ENCODE data around the gene LPAR3.

Gene LPAR3

GRCh38 chr1:84842748-84843231, 50.2 kb downstream of the LPAR3 start:
- ATAC-seq (replicated peaks): no peak
- H3K27me3 Mint-ChIP-seq: peaks cover 9 to 20% of the 10 kb centered on the region in 2 donors
- no peak for DNase-seq
- peaks cover 0 to 5% of the 10 kb centered on the region in 2 donors for H3K4me1 Mint-ChIP-seq
- no peak overlapping the region for H3K27ac Mint-ChIP-seq
- no peaks in the 10 kb centered on the region for H3K36me3 Mint-ChIP-seq
- H3K9me3 Mint-ChIP-seq: no peaks in the 10 kb centered on the region
- H3K4me3 Mint-ChIP-seq: no peak overlapping the region

GRCh38 chr1:84841971-84842370, 51.0 kb downstream of the LPAR3 start:
- Mint-ChIP-seq H3K27me3 (peaks cover 9 to 20% of the 10 kb centered on the region in 2 donors), H3K4me1 (peaks cover 0 to under 1% of the 10 kb centered on the region in 2 donors), H3K27ac (no peak overlapping the region), H3K36me3 (no peaks in the 10 kb centered on the region), H3K9me3 (no peaks in the 10 kb centered on the region), H3K4me3 (no peak overlapping the region)
- ATAC-seq (replicated peaks) (no peak), DNase-seq (no peak)

GRCh38 chr1:84840346-84840745, 52.7 kb downstream of the LPAR3 start:
- ATAC-seq (replicated peaks): no peak
- Mint-ChIP-seq H3K4me1 (no peaks in the 10 kb centered on the region), H3K27ac (no peak overlapping the region), H3K36me3 (no peaks in the 10 kb centered on the region), H3K9me3 (no peaks in the 10 kb centered on the region), H3K4me3 (no peak overlapping the region), H3K27me3 (peaks cover 9 to 20% of the 10 kb centered on the region in 2 donors)
- DNase-seq: no peak

GRCh38 chr1:84839544-84839943, 53.5 kb downstream of the LPAR3 start:
- DNase-seq: no peak
- Mint-ChIP-seq H3K27me3 (peaks cover 9 to 20% of the 10 kb centered on the region in 2 donors), H3K4me3 (no peak overlapping the region), H3K27ac (no peak overlapping the region), H3K4me1 (no peaks in the 10 kb centered on the region), H3K36me3 (no peaks in the 10 kb centered on the region), H3K9me3 (no peaks in the 10 kb centered on the region)
- no peak for ATAC-seq (replicated peaks)

- peaks cover 9 to 10% of the 10 kb centered on the region in 2 donors for H3K27me3 Mint-ChIP-seq
- H3K4me3 Mint-ChIP-seq: no peak overlapping the region
- H3K36me3 Mint-ChIP-seq: no peaks in the 10 kb centered on the region
- no peak overlapping the region for H3K27ac Mint-ChIP-seq
- DNase-seq (no peak), ATAC-seq (replicated peaks) (no peak)
- no peaks in the 10 kb centered on the region for H3K4me1 Mint-ChIP-seq
- no peaks in the 10 kb centered on the region for H3K9me3 Mint-ChIP-seq
These were observed 56.9 kb downstream of the LPAR3 start for GRCh38 chr1:84836145-84836544.

GRCh38 chr1:84835169-84835568, 57.8 kb downstream of the LPAR3 start:
- Mint-ChIP-seq H3K4me1 (no peaks in the 10 kb centered on the region), H3K9me3 (no peaks in the 10 kb centered on the region), H3K4me3 (no peak overlapping the region), H3K27me3 (peaks cover 10 to 14% of the 10 kb centered on the region in 2 donors), H3K27ac (no peak overlapping the region), H3K36me3 (no peaks in the 10 kb centered on the region)
- ATAC-seq (replicated peaks): no peak
- DNase-seq: no peak

- Mint-ChIP-seq H3K4me1 (no peaks in the 10 kb centered on the region), H3K36me3 (no peaks in the 10 kb centered on the region), H3K9me3 (no peaks in the 10 kb centered on the region), H3K4me3 (no peak overlapping the region), H3K27me3 (peaks cover 10 to 15% of the 10 kb centered on the region in 2 donors), H3K27ac (no peak overlapping the region)
- no peak for DNase-seq
- no peak for ATAC-seq (replicated peaks)
These were observed 58.5 kb downstream of the LPAR3 start for GRCh38 chr1:84834419-84835064.

GRCh38 chr1:84833194-84833593, 59.8 kb downstream of the LPAR3 start:
- Mint-ChIP-seq H3K36me3 (no peaks in the 10 kb centered on the region), H3K27me3 (peaks cover under 1 to 5% of the 10 kb centered on the region in 2 donors), H3K4me1 (no peaks in the 10 kb centered on the region), H3K27ac (no peak overlapping the region), H3K9me3 (no peaks in the 10 kb centered on the region), H3K4me3 (no peak overlapping the region)
- no peak for DNase-seq
- no peak for ATAC-seq (replicated peaks)

GRCh38 chr1:84830136-84830535, 62.9 kb downstream of the LPAR3 start:
- peaks cover 0 to 5% of the 10 kb centered on the region in 2 donors for H3K27me3 Mint-ChIP-seq
- no peak overlapping the region for H3K27ac Mint-ChIP-seq
- no peaks in the 10 kb centered on the region for H3K36me3 Mint-ChIP-seq
- H3K9me3 Mint-ChIP-seq: no peaks in the 10 kb centered on the region
- no peak for DNase-seq
- H3K4me3 Mint-ChIP-seq: no peak overlapping the region
- no peak for ATAC-seq (replicated peaks)
- no peaks in the 10 kb centered on the region for H3K4me1 Mint-ChIP-seq

- no peak for DNase-seq
- Mint-ChIP-seq H3K27ac (no peak overlapping the region), H3K36me3 (no peaks in the 10 kb centered on the region), H3K4me1 (no peaks in the 10 kb centered on the region), H3K9me3 (no peaks in the 10 kb centered on the region), H3K4me3 (no peak overlapping the region), H3K27me3 (peaks cover 0 to 5% of the 10 kb centered on the region in 2 donors)
- ATAC-seq (replicated peaks): no peak
These were observed 65.0 kb downstream of the LPAR3 start for GRCh38 chr1:84827976-84828375.

GRCh38 chr1:84827555-84827954, 65.5 kb downstream of the LPAR3 start:
- Mint-ChIP-seq H3K27me3 (peaks cover 0 to 5% of the 10 kb centered on the region in 2 donors), H3K27ac (no peak overlapping the region), H3K36me3 (no peaks in the 10 kb centered on the region), H3K9me3 (no peaks in the 10 kb centered on the region), H3K4me3 (no peak overlapping the region), H3K4me1 (no peaks in the 10 kb centered on the region)
- ATAC-seq (replicated peaks) (no peak), DNase-seq (no peak)

- DNase-seq: no peak
- Mint-ChIP-seq H3K36me3 (no peaks in the 10 kb centered on the region), H3K4me1 (no peaks in the 10 kb centered on the region), H3K27ac (no peak overlapping the region), H3K9me3 (no peaks in the 10 kb centered on the region), H3K4me3 (no peak overlapping the region), H3K27me3 (peaks cover under 1 to 4% of the 10 kb centered on the region in 2 donors)
- no peak for ATAC-seq (replicated peaks)
These were observed 67.8 kb downstream of the LPAR3 start for GRCh38 chr1:84825161-84825560.

- H3K9me3 Mint-ChIP-seq: no peaks in the 10 kb centered on the region
These were observed 69.0 kb downstream of the LPAR3 start for GRCh38 chr1:84823991-84824390.

GRCh38 chr1:84823511-84823910, 69.5 kb downstream of the LPAR3 start:
- H3K27ac Mint-ChIP-seq: no peak overlapping the region
- peaks cover 0 to 4% of the 10 kb centered on the region in 2 donors for H3K27me3 Mint-ChIP-seq
- no peaks in the 10 kb centered on the region for H3K9me3 Mint-ChIP-seq
- no peaks in the 10 kb centered on the region for H3K36me3 Mint-ChIP-seq
- ATAC-seq (replicated peaks) (no peak), DNase-seq (no peak)
- no peak overlapping the region for H3K4me3 Mint-ChIP-seq
- no peaks in the 10 kb centered on the region for H3K4me1 Mint-ChIP-seq

More at GRCh38 chr1:84823991-84824390, 69.0 kb downstream of the LPAR3 start:
- Mint-ChIP-seq H3K36me3 (no peaks in the 10 kb centered on the region), H3K27ac (no peak overlapping the region), H3K27me3 (peaks cover 0 to 4% of the 10 kb centered on the region in 2 donors), H3K4me1 (no peaks in the 10 kb centered on the region), H3K4me3 (no peak overlapping the region)
- ATAC-seq (replicated peaks): no peak
- no peak for DNase-seq

- Mint-ChIP-seq H3K4me1 (no peaks in the 10 kb centered on the region), H3K27ac (no peak overlapping the region), H3K9me3 (no peaks in the 10 kb centered on the region), H3K27me3 (peaks cover 17 to 20% of the 10 kb centered on the region in 2 donors), H3K36me3 (no peaks in the 10 kb centered on the region), H3K4me3 (no peak overlapping the region)
- no peak for ATAC-seq (replicated peaks)
- no peak for DNase-seq
These were observed 82.7 kb downstream of the LPAR3 start for GRCh38 chr1:84810343-84810742.
